Calu3 (cell line): ENCODE results near the gene KAZN. TPM values are rescaled to one million over a fixed set of nuclear protein-coding genes. Genes with fewer than 3 reads are reported as not detected.

Experiments
- BruUV-seq: library from RNA; stranded (reverse); fragments of 400-500 nt; replicated peaks from 2 replicates; lab custom pipeline; 2021; lab: Mats Ljungman, UMichigan
- CTCF ChIA-PET: fragments of 300-600 bp; sonication (Branson Sonifier 250); formaldehyde crosslinking; loops from one replicate; lab custom pipeline; 2022; ENCODE audit warnings: antibody characterized with exemption; lab: Charles Lee
- DNase-seq: peaks from one replicate; pipeline ENCODE4 v3.0.0; 2022
- H3K27ac Mint-ChIP-seq: one replicate; pipeline ENCODE4 v1.8.0; 2022; ENCODE audit warnings: mixed read lengths; ENCODE audit not compliant: unreplicated experiment
- H3K27me3 Mint-ChIP-seq: one replicate; pipeline ENCODE4 v1.8.0; 2022; ENCODE audit warnings: mixed read lengths; ENCODE audit not compliant: unreplicated experiment
- H3K36me3 Mint-ChIP-seq: one replicate; pipeline ENCODE4 v1.8.0; 2022; ENCODE audit warnings: mild to moderate bottlenecking, moderate library complexity, mixed read lengths; ENCODE audit not compliant: insufficient read depth, unreplicated experiment
- H3K4me1 Mint-ChIP-seq: one replicate; pipeline ENCODE4 v1.8.0; 2022; ENCODE audit warnings: mild to moderate bottlenecking, low read depth, mixed read lengths; ENCODE audit not compliant: unreplicated experiment
- H3K4me3 Mint-ChIP-seq: one replicate; pipeline ENCODE4 v1.8.0; 2022; ENCODE audit warnings: mild to moderate bottlenecking, low read depth, moderate library complexity, mixed read lengths; ENCODE audit not compliant: unreplicated experiment
- H3K9me3 Mint-ChIP-seq: one replicate; pipeline ENCODE4 v1.8.0; 2022; ENCODE audit warnings: low read depth, mixed read lengths; ENCODE audit not compliant: unreplicated experiment
- intact Hi-C: fragments of 100-400 bp; cut with micrococcal nuclease; formaldehyde crosslinking; loops from one replicate; pipeline ENCODE4 v1.10.0; 2022; ENCODE audit not compliant: unreplicated experiment
- total RNA-seq: library from RNA; stranded (reverse); gene quantifications from 2 replicates; pipeline ENCODE4 v1.2.3, GENCODE V29; 2022
- TF ChIP-seq, protein P1 (sequence below): fragments of 200-600 bp; IDR thresholded peaks from one replicate; pipeline ENCODE4 v1.8.0; 2022; ENCODE audit warnings: antibody characterized with exemption; ENCODE audit not compliant: unreplicated experiment

KAZN gene
- total RNA-seq, 1 experiment from 2014 or later, result 3.6 TPM

DNA sequence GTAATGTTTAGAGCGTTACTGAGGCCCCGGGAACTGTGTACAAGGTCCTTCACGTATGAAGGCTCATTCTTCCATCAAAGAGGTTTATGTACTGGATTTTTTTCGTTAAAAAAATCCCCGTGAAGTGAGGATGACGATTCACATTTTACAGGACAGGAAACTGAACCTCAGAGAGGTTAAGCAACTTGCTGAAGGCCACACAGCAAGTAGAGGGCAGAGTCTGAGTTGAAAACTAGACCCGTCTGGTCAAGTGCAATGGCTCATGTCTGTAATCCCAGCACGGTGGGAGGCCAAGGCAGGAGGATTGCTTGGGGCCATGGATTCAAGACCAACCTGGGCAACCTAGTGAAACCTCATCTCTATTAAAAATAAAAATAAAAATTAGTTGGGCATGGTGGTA lies 140.2 kb downstream of the KAZN start:
- Mint-ChIP-seq H3K27ac (no peak overlapping the region), H3K4me3 (no peak overlapping the region), H3K9me3 (no peaks in the 10 kb centered on the region), H3K36me3 (no peaks in the 10 kb centered on the region), H3K27me3 (peaks cover 23% of the 10 kb centered on the region), H3K4me1 (peaks cover 5% of the 10 kb centered on the region)
- CTCF ChIA-PET, result no interaction called here
- BruUV-seq, result no TSS peak
- intact Hi-C loops, result no loop called here
- TF ChIP-seq, protein P1, sequence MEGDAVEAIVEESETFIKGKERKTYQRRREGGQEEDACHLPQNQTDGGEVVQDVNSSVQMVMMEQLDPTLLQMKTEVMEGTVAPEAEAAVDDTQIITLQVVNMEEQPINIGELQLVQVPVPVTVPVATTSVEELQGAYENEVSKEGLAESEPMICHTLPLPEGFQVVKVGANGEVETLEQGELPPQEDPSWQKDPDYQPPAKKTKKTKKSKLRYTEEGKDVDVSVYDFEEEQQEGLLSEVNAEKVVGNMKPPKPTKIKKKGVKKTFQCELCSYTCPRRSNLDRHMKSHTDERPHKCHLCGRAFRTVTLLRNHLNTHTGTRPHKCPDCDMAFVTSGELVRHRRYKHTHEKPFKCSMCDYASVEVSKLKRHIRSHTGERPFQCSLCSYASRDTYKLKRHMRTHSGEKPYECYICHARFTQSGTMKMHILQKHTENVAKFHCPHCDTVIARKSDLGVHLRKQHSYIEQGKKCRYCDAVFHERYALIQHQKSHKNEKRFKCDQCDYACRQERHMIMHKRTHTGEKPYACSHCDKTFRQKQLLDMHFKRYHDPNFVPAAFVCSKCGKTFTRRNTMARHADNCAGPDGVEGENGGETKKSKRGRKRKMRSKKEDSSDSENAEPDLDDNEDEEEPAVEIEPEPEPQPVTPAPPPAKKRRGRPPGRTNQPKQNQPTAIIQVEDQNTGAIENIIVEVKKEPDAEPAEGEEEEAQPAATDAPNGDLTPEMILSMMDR, result no peak
- DNase-seq, result no peak

DNA sequence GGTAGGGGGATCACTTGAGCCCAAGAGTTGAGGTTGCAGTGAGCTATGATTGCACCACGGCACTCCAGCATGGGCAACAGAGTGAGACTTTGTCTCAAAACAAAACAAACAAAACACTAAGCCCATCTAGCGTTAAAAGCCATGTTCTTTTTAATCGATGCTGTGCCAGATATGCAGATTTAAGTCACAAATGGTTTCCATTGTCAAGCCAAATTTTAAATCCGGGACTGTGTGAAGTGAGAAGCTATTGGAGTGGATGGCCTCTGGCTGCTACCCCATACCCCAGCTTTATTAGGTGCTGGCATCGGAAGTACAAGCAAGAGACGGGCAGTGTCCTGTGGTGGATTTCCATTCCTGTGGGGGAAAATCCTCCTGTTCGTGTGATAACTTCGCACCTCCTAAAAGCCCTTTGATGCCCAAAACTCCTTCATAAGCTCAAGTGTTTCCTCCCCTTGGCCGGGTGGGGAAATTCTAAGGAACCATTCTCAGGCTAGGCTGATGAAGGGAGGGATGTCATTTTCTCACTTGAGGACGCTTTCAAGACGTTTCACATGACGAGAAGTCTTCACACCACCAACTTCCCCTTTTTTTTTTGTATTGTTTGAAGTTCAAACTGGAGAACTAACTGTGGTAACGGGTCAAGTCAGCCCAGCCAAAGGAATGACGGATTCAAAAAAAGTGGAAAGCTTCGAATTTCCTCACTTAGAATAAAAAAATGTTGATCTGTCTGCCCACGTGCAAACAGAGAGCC lies 140.8 kb downstream of the KAZN start:
- DNase-seq, result no peak
- no peak overlapping the region for H3K4me3 Mint-ChIP-seq
- CTCF ChIA-PET, result no interaction called here
- no TSS peak for BruUV-seq
- intact Hi-C loops, result no loop called here
- no peaks in the 10 kb centered on the region for H3K4me1 Mint-ChIP-seq
- no peaks in the 10 kb centered on the region for H3K36me3 Mint-ChIP-seq
- TF ChIP-seq, protein P1, result no peak
- H3K27ac Mint-ChIP-seq, result no peak overlapping the region
- H3K9me3 Mint-ChIP-seq, result no peaks in the 10 kb centered on the region
- peaks cover 17% of the 10 kb centered on the region for H3K27me3 Mint-ChIP-seq

DNA sequence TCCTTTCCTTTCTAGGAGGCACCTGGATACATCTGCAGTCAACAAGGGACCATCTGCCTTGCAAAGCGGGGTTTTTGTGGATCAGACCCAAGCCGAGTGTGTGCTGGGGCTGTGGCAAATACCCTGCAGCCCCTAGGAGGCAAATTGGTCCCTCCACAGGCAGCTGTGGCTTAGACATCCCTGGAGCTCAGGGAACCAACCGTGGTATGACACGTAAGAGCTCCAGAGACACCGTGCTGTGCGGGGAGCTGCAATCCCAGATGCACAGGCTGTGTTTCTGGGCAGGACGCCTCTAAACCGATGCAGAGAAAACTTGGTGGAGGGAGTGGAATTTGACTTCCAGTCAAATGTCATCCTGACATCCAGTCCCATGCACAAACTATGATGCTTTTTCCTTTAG lies 141.5 kb downstream of the KAZN start:
- Mint-ChIP-seq H3K36me3 (no peaks in the 10 kb centered on the region), H3K27ac (no peak overlapping the region), H3K4me1 (no peaks in the 10 kb centered on the region), H3K27me3 (peaks cover 16% of the 10 kb centered on the region), H3K9me3 (no peaks in the 10 kb centered on the region), H3K4me3 (no peak overlapping the region)
- DNase-seq, result no peak
- TF ChIP-seq, protein P1, result no peak
- CTCF ChIA-PET, result no interaction called here
- intact Hi-C loops, result no loop called here
- no TSS peak for BruUV-seq

DNA sequence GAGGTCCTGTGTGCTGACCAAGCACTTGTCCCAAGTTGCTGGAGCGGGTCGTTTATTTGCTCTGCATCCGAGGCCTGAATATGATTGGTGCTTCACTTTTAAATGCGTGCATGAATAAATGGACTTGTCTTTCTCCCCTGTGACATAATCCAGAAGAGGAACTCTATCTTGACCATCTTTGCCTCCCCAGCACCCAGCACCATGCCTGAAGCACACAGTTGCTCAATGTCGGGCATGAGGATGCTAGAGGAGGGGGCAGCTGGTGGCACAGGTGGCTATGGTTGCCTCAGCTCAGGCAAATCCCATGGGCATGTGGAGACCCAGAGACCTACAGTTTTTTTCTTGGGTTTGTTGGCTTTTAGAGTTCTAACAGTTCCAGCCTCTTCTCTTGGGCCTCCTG lies 142.6 kb downstream of the KAZN start:
- Mint-ChIP-seq H3K36me3 (no peaks in the 10 kb centered on the region), H3K27ac (no peak overlapping the region), H3K4me3 (no peak overlapping the region), H3K27me3 (peaks cover 16% of the 10 kb centered on the region), H3K4me1 (no peaks in the 10 kb centered on the region), H3K9me3 (no peaks in the 10 kb centered on the region)
- TF ChIP-seq, protein P1, result no peak
- no peak for DNase-seq
- no TSS peak for BruUV-seq
- intact Hi-C loops, result no loop called here
- CTCF ChIA-PET, result no interaction called here
